Measurements from ENCODE around the gene NCAPD2. TPM values are rescaled to one million over a fixed set of nuclear protein-coding genes. Genes with fewer than 3 reads are reported as not detected.

NCAPD2 gene
- total RNA-seq, 1 donor from 2014 or later = 113 TPM

DNA sequence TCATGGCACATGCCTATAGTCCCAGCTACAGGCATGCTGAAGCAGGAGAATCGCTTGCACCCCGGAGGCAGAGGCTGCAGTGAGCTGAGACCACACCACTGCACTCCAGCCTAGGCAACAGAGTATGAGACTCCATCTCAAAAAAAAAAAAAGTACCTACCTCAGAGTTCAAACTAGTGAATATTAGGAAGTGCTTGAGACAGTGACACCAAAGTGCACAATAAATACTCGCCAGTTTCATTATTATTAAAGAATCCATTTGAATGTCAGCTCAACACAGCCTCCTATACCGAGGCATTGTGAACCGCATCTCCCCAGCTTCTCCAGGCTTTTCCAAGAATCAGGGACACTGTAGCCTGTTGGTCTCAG lies 45.4 kb downstream of the NCAPD2 start:
- Histone ChIP-seq H3K4me1 (peaks cover 11% of the 10 kb centered on the region), H3K27me3 (no peaks in the 10 kb centered on the region), H3K36me3 (peaks cover 6% of the 10 kb centered on the region), H3F3A (ENCODE audit: low read depth) (peaks cover 72% of the 10 kb centered on the region), H3K9me3 (ENCODE audit: low read depth) (no peaks in the 10 kb centered on the region), H3K27ac (no peak overlapping the region), H3K4me2 (no peak overlapping the region), H4K20me1 (ENCODE audit: low read depth) (peaks cover 71% of the 10 kb centered on the region), H3K9ac (no peak overlapping the region), H3K4me3 (no peak overlapping the region), H3K79me2 (ENCODE audit: low read depth) (peaks cover 34% of the 10 kb centered on the region), H2AFZ (replicated peaks) (no peak overlapping the region)
- Mint-ChIP-seq H3K27me3 (ENCODE audit: insufficient read depth, low read depth) (peaks cover 12% of the 10 kb centered on the region), H3K4me1 (peaks cover 38% of the 10 kb centered on the region), H3K9me3 (no peaks in the 10 kb centered on the region), H3K36me3 (peaks cover 20% of the 10 kb centered on the region), H3K27ac (no peak overlapping the region), H3K4me3 (peak overlapping the region; percentile 30)
- DNase-seq (ENCODE audit: low spot score) = no peak
- TF ChIP-seq, protein P1, sequence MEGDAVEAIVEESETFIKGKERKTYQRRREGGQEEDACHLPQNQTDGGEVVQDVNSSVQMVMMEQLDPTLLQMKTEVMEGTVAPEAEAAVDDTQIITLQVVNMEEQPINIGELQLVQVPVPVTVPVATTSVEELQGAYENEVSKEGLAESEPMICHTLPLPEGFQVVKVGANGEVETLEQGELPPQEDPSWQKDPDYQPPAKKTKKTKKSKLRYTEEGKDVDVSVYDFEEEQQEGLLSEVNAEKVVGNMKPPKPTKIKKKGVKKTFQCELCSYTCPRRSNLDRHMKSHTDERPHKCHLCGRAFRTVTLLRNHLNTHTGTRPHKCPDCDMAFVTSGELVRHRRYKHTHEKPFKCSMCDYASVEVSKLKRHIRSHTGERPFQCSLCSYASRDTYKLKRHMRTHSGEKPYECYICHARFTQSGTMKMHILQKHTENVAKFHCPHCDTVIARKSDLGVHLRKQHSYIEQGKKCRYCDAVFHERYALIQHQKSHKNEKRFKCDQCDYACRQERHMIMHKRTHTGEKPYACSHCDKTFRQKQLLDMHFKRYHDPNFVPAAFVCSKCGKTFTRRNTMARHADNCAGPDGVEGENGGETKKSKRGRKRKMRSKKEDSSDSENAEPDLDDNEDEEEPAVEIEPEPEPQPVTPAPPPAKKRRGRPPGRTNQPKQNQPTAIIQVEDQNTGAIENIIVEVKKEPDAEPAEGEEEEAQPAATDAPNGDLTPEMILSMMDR (IDR thresholded peaks at IDR 0.05) = no peak
- TF ChIP-seq EZH2 (IDR thresholded peaks at IDR 0.05) (no peak), EZH2phosphoT487 (IDR thresholded peaks at IDR 0.05) (no peak)

DNA sequence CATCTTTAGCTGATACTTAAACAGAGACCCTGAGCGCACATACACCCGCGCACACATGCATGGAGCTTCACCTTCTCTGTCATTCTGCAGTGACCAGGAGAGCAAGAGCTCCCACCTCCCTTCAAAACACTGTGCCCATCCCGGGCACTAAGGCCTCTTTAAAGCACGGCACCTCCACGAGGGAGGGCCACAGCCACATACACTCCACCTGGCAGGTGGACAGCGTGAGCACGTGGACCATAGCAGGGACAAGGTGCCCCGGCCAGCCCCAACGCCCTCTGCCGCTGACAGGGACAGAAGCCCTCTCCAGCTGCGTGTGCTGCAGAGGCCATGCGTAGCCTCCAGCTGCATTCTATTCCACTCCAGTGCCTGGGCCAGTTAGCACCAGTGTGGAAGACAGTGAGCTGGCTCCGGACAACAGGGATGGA lies 45.8 kb downstream of the NCAPD2 start:
- Mint-ChIP-seq H3K4me1 (peaks cover 38% of the 10 kb centered on the region), H3K9me3 (no peaks in the 10 kb centered on the region), H3K27ac (no peak overlapping the region), H3K4me3 (no peak overlapping the region), H3K36me3 (peaks cover 23% of the 10 kb centered on the region), H3K27me3 (ENCODE audit: insufficient read depth, low read depth) (peaks cover 13% of the 10 kb centered on the region)
- Histone ChIP-seq H3K36me3 (peaks cover 6% of the 10 kb centered on the region), H3K4me2 (no peak overlapping the region), H3K4me1 (peaks cover 11% of the 10 kb centered on the region), H3F3A (ENCODE audit: low read depth) (peaks cover 71% of the 10 kb centered on the region), H3K27me3 (no peaks in the 10 kb centered on the region), H4K20me1 (ENCODE audit: low read depth) (peaks cover 67% of the 10 kb centered on the region), H3K9ac (no peak overlapping the region), H3K79me2 (ENCODE audit: low read depth) (peaks cover 30% of the 10 kb centered on the region), H3K4me3 (no peak overlapping the region), H2AFZ (replicated peaks) (no peak overlapping the region), H3K9me3 (ENCODE audit: low read depth) (no peaks in the 10 kb centered on the region), H3K27ac (peak overlapping the region; percentile 33)
- TF ChIP-seq EZH2 (IDR thresholded peaks at IDR 0.05) (no peak), EZH2phosphoT487 (IDR thresholded peaks at IDR 0.05) (no peak)
- TF ChIP-seq, protein P1 (IDR thresholded peaks at IDR 0.05) = no peak
- DNase-seq (ENCODE audit: low spot score) = peak; percentile 41

DNA sequence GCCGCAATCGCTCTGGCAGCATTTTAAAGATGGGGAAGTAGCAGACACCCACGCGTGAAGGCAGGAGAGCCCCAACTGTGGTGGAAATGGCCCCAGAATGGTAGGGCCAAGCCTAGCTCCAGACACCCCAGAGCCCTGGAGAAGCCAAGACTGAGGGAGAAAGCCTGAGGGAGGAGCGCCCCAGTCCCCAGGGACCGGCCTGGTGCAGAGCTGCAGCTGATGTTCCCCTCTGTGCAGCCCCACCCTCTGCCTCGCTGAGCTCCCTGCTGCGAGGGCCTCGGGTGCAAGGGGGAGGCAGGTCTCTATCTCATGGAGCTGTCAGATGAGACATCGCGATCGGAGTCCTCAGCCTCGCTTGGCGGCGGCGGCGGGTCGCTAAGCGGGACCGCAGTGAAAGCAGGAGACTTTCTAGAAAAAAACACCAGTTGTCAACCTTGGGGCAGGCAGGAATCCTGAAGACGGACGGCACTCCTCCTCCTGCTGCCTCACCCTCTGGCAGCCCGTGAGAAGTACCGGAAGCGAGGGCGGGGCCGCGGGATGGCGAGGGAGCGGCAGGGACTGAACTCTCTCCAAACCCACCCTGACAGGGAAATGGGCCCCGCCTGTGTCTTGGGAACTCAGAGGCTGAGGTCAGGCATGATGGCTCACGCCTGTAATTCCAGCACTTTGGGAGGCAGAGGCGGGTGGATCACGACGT lies 46.4 kb downstream of the NCAPD2 start:
- H3K36me3 ChIP-seq = peaks cover 6% of the 10 kb centered on the region
- no peaks in the 10 kb centered on the region for H3K27me3 ChIP-seq
- H4K20me1 ChIP-seq (ENCODE audit: low read depth) = peaks cover 61% of the 10 kb centered on the region
- no peak overlapping the region for H3K9ac ChIP-seq
- H3K4me2 ChIP-seq = peak overlapping the region; percentile 34
- H3K27ac ChIP-seq = peak overlapping the region; percentile 33
- Mint-ChIP-seq H3K27ac (no peak overlapping the region), H3K9me3 (no peaks in the 10 kb centered on the region), H3K4me1 (peaks cover 38% of the 10 kb centered on the region), H3K27me3 (ENCODE audit: insufficient read depth, low read depth) (peaks cover 13% of the 10 kb centered on the region), H3K36me3 (peaks cover 23% of the 10 kb centered on the region), H3K4me3 (no peak overlapping the region)
- peaks cover 65% of the 10 kb centered on the region for H3F3A ChIP-seq (ENCODE audit: low read depth)
- H3K4me1 ChIP-seq = peaks cover 11% of the 10 kb centered on the region
- TF ChIP-seq, protein P1 (IDR thresholded peaks at IDR 0.05) = no peak
- TF ChIP-seq EZH2phosphoT487 (IDR thresholded peaks at IDR 0.05) (no peak), EZH2 (IDR thresholded peaks at IDR 0.05) (no peak)
- DNase-seq (ENCODE audit: low spot score) = peak; percentile 75
- no peak overlapping the region for H3K4me3 ChIP-seq
- no peak overlapping the region for H2AFZ ChIP-seq (replicated peaks)
- no peaks in the 10 kb centered on the region for H3K9me3 ChIP-seq (ENCODE audit: low read depth)
- peaks cover 24% of the 10 kb centered on the region for H3K79me2 ChIP-seq (ENCODE audit: low read depth)

Measured in neural progenitor cell (in vitro differentiated cells).